Body of pancreas (tissue), 4 donors: ENCODE results near the gene PHAF1.

Experiments used
- CTCF ChIP-seq, 7 experiments: fragments of 450-650 bp in 4 of 7; fragments of 200-600 bp in 3 of 7; sonication (generic) in 3 of 7; IDR thresholded peaks; one replicate each; pipeline ENCODE4 v1.5.1; 2016 to 2019; ENCODE audit warnings: antibody characterized with exemption in 7 of 7
- POLR2A ChIP-seq, 3 donors: fragments of 450-650 bp; IDR thresholded peaks; one replicate each; pipeline ENCODE4 v1.6.1; 2016; ENCODE audit warnings: antibody characterized with exemption in 3 of 3, mild to moderate bottlenecking in 2 of 3

- peak in 1 of 7 experiments; percentile 1 for TF ChIP-seq CTCF (IDR thresholded peaks at IDR 0.05)
- no peak for TF ChIP-seq POLR2A (IDR thresholded peaks at IDR 0.05)
These were observed 76.0 kb downstream of the PHAF1 start for GRCh38 chr16:67185651-67186134.
